ENCODE measurements around the gene KLHL3. TPM values are rescaled to one million over a fixed set of nuclear protein-coding genes. Genes with fewer than 3 reads are reported as not detected.

Gene KLHL3
- polyA plus RNA-seq, 1 of the 3 experiments (the other 2 are of a cell fraction): 3.8 TPM

DNA sequence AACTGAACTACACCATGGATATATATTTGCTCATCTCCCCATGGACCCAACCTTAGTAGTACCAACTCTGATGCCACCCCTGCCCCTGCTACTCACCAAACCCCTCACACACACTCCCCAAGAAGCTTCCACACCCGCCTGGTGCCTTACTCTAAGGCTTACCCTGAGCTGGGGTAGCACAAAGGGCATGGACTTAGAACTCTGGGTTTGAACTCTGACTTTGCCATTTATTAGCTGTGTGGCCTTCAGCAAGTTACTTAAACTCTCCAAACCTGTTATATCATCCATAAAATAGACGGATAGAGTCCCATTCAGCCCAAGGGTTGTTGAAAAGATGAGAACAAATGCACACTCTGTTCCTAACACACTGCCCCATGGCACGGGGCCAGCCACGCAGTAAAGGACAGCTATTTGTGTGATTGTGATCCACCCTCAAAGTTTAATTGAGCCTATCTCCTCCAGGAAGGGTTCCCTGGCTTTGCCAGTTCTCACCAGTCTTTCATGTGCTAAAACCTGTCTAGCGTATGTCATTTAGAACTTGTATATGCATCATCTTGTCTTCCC, 111.0 kb downstream of the KLHL3 start:
- ChIA-PET POLR2A (no interaction called here), CTCF (interaction anchor here (1.5 to 12.7 kb wide), 3 partner anchors 36 to 154 kb away, joined by 3 to 407 read pairs (median 18); partner anchors contain the start of gene KLHL3)
- Histone ChIP-seq H3K79me2 (ENCODE audit: insufficient read depth) (no peaks in the 10 kb centered on the region), H3K4me1 (ENCODE audit: control insufficient read depth in 1 of 2, insufficient read depth in 2 of 2, low read depth in 1 of 2, low read length in 1 of 2) (peaks cover 4 to 7% of the 10 kb centered on the region in 2 experiments; a peak in 1 of 4 replicates), H3K36me3 (replicated peaks in 1 of 2; ENCODE audit: control insufficient read depth in 1 of 2, insufficient read depth in 2 of 2, low read length in 1 of 2) (no peaks in the 10 kb centered on the region), H3K4me3 (ENCODE audit: low read depth in 2 of 2, low read length in 1 of 2) (no peak overlapping the region), H3K9ac (no peak overlapping the region), H3K27ac (ENCODE audit: low read depth in 2 of 2, low read length in 1 of 2) (no peak overlapping the region), H2AFZ (ENCODE audit: low read depth) (no peak overlapping the region), H3K9me3 (no peaks in the 10 kb centered on the region), H3F3A (replicated peaks; ENCODE audit: insufficient read depth) (peaks cover 2% of the 10 kb centered on the region), H3K4me2 (no peak overlapping the region), H3K9me2 (no peaks in the 10 kb centered on the region), H3K27me3 (ENCODE audit: insufficient read depth) (no peaks in the 10 kb centered on the region), H4K20me1 (ENCODE audit: insufficient read depth) (no peaks in the 10 kb centered on the region)
- DNase-seq: no peak
- no peak for TF ChIP-seq EZH2phosphoT487 (IDR thresholded peaks at IDR 0.05; ENCODE audit: borderline replicate concordance, low read depth)
- no peak for TF ChIP-seq POLR2AphosphoS5 (IDR thresholded peaks at IDR 0.05; ENCODE audit: low read depth, low read length)
- TF ChIP-seq, protein P1, sequence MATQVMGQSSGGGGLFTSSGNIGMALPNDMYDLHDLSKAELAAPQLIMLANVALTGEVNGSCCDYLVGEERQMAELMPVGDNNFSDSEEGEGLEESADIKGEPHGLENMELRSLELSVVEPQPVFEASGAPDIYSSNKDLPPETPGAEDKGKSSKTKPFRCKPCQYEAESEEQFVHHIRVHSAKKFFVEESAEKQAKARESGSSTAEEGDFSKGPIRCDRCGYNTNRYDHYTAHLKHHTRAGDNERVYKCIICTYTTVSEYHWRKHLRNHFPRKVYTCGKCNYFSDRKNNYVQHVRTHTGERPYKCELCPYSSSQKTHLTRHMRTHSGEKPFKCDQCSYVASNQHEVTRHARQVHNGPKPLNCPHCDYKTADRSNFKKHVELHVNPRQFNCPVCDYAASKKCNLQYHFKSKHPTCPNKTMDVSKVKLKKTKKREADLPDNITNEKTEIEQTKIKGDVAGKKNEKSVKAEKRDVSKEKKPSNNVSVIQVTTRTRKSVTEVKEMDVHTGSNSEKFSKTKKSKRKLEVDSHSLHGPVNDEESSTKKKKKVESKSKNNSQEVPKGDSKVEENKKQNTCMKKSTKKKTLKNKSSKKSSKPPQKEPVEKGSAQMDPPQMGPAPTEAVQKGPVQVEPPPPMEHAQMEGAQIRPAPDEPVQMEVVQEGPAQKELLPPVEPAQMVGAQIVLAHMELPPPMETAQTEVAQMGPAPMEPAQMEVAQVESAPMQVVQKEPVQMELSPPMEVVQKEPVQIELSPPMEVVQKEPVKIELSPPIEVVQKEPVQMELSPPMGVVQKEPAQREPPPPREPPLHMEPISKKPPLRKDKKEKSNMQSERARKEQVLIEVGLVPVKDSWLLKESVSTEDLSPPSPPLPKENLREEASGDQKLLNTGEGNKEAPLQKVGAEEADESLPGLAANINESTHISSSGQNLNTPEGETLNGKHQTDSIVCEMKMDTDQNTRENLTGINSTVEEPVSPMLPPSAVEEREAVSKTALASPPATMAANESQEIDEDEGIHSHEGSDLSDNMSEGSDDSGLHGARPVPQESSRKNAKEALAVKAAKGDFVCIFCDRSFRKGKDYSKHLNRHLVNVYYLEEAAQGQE (IDR thresholded peaks at IDR 0.05; ENCODE audit: low read depth, low read length): no peak
- no peak for TF ChIP-seq SMC3 (IDR thresholded peaks at IDR 0.05; ENCODE audit: low read depth, low read length)
- TF ChIP-seq, protein P2, sequence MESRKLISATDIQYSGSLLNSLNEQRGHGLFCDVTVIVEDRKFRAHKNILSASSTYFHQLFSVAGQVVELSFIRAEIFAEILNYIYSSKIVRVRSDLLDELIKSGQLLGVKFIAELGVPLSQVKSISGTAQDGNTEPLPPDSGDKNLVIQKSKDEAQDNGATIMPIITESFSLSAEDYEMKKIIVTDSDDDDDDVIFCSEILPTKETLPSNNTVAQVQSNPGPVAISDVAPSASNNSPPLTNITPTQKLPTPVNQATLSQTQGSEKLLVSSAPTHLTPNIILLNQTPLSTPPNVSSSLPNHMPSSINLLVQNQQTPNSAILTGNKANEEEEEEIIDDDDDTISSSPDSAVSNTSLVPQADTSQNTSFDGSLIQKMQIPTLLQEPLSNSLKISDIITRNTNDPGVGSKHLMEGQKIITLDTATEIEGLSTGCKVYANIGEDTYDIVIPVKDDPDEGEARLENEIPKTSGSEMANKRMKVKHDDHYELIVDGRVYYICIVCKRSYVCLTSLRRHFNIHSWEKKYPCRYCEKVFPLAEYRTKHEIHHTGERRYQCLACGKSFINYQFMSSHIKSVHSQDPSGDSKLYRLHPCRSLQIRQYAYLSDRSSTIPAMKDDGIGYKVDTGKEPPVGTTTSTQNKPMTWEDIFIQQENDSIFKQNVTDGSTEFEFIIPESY (IDR thresholded peaks at IDR 0.05; ENCODE audit: borderline replicate concordance, low read depth): no peak
- TF ChIP-seq, protein P3, sequence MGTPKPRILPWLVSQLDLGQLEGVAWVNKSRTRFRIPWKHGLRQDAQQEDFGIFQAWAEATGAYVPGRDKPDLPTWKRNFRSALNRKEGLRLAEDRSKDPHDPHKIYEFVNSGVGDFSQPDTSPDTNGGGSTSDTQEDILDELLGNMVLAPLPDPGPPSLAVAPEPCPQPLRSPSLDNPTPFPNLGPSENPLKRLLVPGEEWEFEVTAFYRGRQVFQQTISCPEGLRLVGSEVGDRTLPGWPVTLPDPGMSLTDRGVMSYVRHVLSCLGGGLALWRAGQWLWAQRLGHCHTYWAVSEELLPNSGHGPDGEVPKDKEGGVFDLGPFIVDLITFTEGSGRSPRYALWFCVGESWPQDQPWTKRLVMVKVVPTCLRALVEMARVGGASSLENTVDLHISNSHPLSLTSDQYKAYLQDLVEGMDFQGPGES (IDR thresholded peaks at IDR 0.05; ENCODE audit: low read depth, low read length): no peak
- no peak for TF ChIP-seq TAF1 (IDR thresholded peaks at IDR 0.05; ENCODE audit: borderline replicate concordance, low read depth, low read length)
- TF ChIP-seq FOSL2 (IDR thresholded peaks at IDR 0.05; ENCODE audit: borderline replicate concordance, low read depth): no peak
- TF ChIP-seq, protein P4, sequence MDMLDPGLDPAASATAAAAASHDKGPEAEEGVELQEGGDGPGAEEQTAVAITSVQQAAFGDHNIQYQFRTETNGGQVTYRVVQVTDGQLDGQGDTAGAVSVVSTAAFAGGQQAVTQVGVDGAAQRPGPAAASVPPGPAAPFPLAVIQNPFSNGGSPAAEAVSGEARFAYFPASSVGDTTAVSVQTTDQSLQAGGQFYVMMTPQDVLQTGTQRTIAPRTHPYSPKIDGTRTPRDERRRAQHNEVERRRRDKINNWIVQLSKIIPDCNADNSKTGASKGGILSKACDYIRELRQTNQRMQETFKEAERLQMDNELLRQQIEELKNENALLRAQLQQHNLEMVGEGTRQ (IDR thresholded peaks at IDR 0.05; ENCODE audit: borderline replicate concordance, low read depth, low read length): no peak
- TF ChIP-seq JUND (IDR thresholded peaks at IDR 0.05): no peak
- TF ChIP-seq, protein P5, sequence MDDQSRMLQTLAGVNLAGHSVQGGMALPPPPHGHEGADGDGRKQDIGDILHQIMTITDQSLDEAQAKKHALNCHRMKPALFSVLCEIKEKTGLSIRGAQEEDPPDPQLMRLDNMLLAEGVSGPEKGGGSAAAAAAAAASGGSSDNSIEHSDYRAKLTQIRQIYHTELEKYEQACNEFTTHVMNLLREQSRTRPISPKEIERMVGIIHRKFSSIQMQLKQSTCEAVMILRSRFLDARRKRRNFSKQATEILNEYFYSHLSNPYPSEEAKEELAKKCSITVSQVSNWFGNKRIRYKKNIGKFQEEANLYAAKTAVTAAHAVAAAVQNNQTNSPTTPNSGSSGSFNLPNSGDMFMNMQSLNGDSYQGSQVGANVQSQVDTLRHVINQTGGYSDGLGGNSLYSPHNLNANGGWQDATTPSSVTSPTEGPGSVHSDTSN (IDR thresholded peaks at IDR 0.05): no peak
- no peak for TF ChIP-seq NRF1 (IDR thresholded peaks at IDR 0.05; ENCODE audit: low read depth, low read length)
- TF ChIP-seq, protein P6, sequence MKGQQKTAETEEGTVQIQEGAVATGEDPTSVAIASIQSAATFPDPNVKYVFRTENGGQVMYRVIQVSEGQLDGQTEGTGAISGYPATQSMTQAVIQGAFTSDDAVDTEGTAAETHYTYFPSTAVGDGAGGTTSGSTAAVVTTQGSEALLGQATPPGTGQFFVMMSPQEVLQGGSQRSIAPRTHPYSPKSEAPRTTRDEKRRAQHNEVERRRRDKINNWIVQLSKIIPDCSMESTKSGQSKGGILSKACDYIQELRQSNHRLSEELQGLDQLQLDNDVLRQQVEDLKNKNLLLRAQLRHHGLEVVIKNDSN (IDR thresholded peaks at IDR 0.05; ENCODE audit: borderline replicate concordance, low read depth): no peak
- WGBS (ENCODE audit: low lambda C conversion rate): 66% methylated on average over 5 of the region's 5 CpGs
